ENCODE results near the gene TBC1D3K.
"Not testable (repeated sequence)": the region's sequence is repeated elsewhere in the genome, so short reads cannot be mapped to it uniquely, and the experiment has no call there.

Gene TBC1D3K

GRCh38 chr17:37924115-37924514 lies at the start of gene TBC1D3K:
Gene TBC1D3K (plus strand): TSS chr17:37924415. CDS start chr17:37926000, 1,585 bp downstream.
- not testable (repeated sequence) for DNase-seq (ENCODE audit: low read depth in 2 of 3, low spot score in 1 of 3)

GRCh38 chr17:37884516-37884915 lies 39.7 kb upstream of the TBC1D3K start:
- DNase-seq (ENCODE audit: low read depth in 2 of 3, low spot score in 1 of 3) = no peak

- no peak for DNase-seq (ENCODE audit: low read depth in 2 of 3, low spot score in 1 of 3)
Observed at GRCh38 chr17:37885136-37885535, 39.1 kb upstream of the TBC1D3K start.

GRCh38 chr17:37888881-37889280 lies 35.3 kb upstream of the TBC1D3K start:
- DNase-seq (ENCODE audit: low read depth in 2 of 3, low spot score in 1 of 3) = no peak

GRCh38 chr17:37896961-37897360 lies 27.3 kb upstream of the TBC1D3K start:
- DNase-seq (ENCODE audit: low read depth in 2 of 3, low spot score in 1 of 3) = not testable (repeated sequence)
